Stimulated activated CD8-positive, alpha-beta memory T cell treated with anti-CD3 and anti-CD28 coated beads, Interleukin-12 subunit alpha, Interleukin-12 subunit beta, amount 100 ng/mL, for 24 hours (primary cell): ENCODE data around the gene NFX1.

Experiments used
- DNase-seq: peaks from one replicate; pipeline ENCODE4 v3.0.0-alpha.2; 2020; ENCODE audit errors: extremely low read depth

Gene NFX1

GRCh38 chr9:33290247-33291030 is at the start of gene NFX1:
NFX1 (plus strand) TSS chr9:33290516; CDS start chr9:33290573, 57 bp downstream.
- DNase-seq, result peak; percentile 95

- no peak for DNase-seq
Measured at GRCh38 chr9:33241298-33241697, 49.0 kb upstream of the NFX1 start.

- DNase-seq, result no peak
Measured at GRCh38 chr9:33242609-33243134, 47.6 kb upstream of the NFX1 start.

GRCh38 chr9:33244137-33244784 is 46.1 kb upstream of the NFX1 start:
- no peak for DNase-seq

GRCh38 chr9:33245341-33245740 is 45.0 kb upstream of the NFX1 start:
- DNase-seq, result no peak

- DNase-seq, result no peak
Measured at GRCh38 chr9:33246269-33246860, 44.0 kb upstream of the NFX1 start.

- no peak for DNase-seq
Measured at GRCh38 chr9:33248606-33249005, 41.7 kb upstream of the NFX1 start.

- no peak for DNase-seq
Measured at GRCh38 chr9:33249087-33249658, 41.1 kb upstream of the NFX1 start.

- no peak for DNase-seq
Measured at GRCh38 chr9:33249983-33250382, 40.3 kb upstream of the NFX1 start.

- no peak for DNase-seq
Measured at GRCh38 chr9:33250458-33250995, 39.8 kb upstream of the NFX1 start.

- DNase-seq, result no peak
Measured at GRCh38 chr9:33254211-33254610, 36.1 kb upstream of the NFX1 start.

- DNase-seq, result no peak
Measured at GRCh38 chr9:33255014-33255413, 35.3 kb upstream of the NFX1 start.

GRCh38 chr9:33255471-33255870 is 34.8 kb upstream of the NFX1 start:
- DNase-seq, result no peak

- no peak for DNase-seq
Measured at GRCh38 chr9:33256236-33256635, 34.1 kb upstream of the NFX1 start.

GRCh38 chr9:33257276-33257675 is 33.0 kb upstream of the NFX1 start:
- DNase-seq, result no peak

GRCh38 chr9:33260372-33260771 is 29.9 kb upstream of the NFX1 start:
- no peak for DNase-seq

- no peak for DNase-seq
Measured at GRCh38 chr9:33263131-33264002, 26.9 kb upstream of the NFX1 start.

- DNase-seq, result no peak
Measured at GRCh38 chr9:33264003-33264472, 26.3 kb upstream of the NFX1 start.

GRCh38 chr9:33264473-33265177 is 25.7 kb upstream of the NFX1 start, which contains the start of the genes BAG1 and CHMP5:
BAG1 (minus strand) TSS chr9:33264708.
CHMP5 (plus strand) TSS chr9:33265049; CDS start chr9:33265079, 30 bp downstream.
- DNase-seq, result peak; percentile 99

- DNase-seq, result no peak
Measured at GRCh38 chr9:33265211-33265865, 25.0 kb upstream of the NFX1 start.
